ENCODE data around the gene FOXK1.

DNA sequence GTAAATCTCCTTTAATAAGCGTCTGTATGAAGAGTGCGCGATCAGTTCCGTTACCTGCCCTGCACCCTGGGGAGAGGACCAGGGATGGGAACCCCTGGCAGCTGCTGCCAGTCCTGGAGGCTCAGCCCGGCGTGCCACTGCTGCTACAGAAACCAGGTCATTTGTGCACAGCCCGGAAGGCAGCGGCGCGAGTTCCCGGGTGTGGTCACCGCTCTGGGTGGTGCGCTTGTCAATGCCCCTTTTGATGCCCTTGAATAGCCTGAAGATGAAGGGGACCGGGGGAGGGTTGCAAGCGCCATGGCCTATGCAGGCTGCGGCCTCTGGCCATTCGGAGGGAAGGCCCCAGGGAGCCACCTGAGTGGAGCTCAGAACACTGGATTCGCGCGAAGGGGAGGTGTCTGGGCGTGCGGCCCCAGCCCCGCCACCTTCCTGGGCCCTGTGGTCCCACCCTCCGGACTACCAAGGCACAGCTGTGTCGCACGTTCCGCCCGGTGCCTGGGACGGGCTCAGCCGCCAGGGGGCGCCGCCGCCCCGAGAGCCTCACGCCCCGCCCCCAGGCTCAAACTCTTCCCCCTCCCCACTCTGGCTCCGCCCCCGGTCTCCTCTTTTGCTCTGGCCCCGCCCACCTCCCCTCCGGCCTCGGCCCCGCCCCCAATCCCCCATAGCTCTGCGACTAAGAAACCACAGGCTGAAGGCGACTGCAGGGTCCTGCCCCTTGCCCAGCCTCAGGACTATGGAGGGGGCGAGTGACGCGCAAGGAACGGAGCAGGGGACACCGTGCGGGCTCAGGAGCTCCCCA is 109.8 kb downstream of the FOXK1 start:
- TF ChIP-seq, protein P1, sequence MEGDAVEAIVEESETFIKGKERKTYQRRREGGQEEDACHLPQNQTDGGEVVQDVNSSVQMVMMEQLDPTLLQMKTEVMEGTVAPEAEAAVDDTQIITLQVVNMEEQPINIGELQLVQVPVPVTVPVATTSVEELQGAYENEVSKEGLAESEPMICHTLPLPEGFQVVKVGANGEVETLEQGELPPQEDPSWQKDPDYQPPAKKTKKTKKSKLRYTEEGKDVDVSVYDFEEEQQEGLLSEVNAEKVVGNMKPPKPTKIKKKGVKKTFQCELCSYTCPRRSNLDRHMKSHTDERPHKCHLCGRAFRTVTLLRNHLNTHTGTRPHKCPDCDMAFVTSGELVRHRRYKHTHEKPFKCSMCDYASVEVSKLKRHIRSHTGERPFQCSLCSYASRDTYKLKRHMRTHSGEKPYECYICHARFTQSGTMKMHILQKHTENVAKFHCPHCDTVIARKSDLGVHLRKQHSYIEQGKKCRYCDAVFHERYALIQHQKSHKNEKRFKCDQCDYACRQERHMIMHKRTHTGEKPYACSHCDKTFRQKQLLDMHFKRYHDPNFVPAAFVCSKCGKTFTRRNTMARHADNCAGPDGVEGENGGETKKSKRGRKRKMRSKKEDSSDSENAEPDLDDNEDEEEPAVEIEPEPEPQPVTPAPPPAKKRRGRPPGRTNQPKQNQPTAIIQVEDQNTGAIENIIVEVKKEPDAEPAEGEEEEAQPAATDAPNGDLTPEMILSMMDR (IDR thresholded peaks at IDR 0.05), result peak; percentile 40 to 100 (median 80)
- no peak for TF ChIP-seq POLR2A (IDR thresholded peaks at IDR 0.05)

All from ovary (tissue), 3 donors.